ENCODE data around the gene AP1S1. TPM values are rescaled to one million over a fixed set of nuclear protein-coding genes. Genes with fewer than 3 reads are reported as not detected.

AP1S1 gene
- total and polyA plus RNA-seq, 9 of the 15 experiments (the other 6 are each of a cell fraction or from before 2014, with no cell fraction given) = 4.4 to 149 (median 89.4) TPM

- TF ChIP-seq SAFB (IDR thresholded peaks at IDR 0.05; ENCODE audit: borderline replicate concordance, low read depth, low read length) (no peak), HMBOX1 (IDR thresholded peaks at IDR 0.05) (no peak), THAP7 (CRISPR knock-in tag; IDR thresholded peaks at IDR 0.05) (no peak), ZNF277 (CRISPR knock-in tag; IDR thresholded peaks at IDR 0.05; ENCODE audit: borderline replicate concordance) (no peak), ZKSCAN3 (CRISPR knock-in tag; IDR thresholded peaks at IDR 0.05) (no peak), ZNF175 (CRISPR knock-in tag; IDR thresholded peaks at IDR 0.05; ENCODE audit: low read depth) (no peak), MTF1 (CRISPR knock-in tag; IDR thresholded peaks at IDR 0.05; ENCODE audit: borderline replicate concordance) (no peak)
- TF ChIP-seq, protein P1, sequence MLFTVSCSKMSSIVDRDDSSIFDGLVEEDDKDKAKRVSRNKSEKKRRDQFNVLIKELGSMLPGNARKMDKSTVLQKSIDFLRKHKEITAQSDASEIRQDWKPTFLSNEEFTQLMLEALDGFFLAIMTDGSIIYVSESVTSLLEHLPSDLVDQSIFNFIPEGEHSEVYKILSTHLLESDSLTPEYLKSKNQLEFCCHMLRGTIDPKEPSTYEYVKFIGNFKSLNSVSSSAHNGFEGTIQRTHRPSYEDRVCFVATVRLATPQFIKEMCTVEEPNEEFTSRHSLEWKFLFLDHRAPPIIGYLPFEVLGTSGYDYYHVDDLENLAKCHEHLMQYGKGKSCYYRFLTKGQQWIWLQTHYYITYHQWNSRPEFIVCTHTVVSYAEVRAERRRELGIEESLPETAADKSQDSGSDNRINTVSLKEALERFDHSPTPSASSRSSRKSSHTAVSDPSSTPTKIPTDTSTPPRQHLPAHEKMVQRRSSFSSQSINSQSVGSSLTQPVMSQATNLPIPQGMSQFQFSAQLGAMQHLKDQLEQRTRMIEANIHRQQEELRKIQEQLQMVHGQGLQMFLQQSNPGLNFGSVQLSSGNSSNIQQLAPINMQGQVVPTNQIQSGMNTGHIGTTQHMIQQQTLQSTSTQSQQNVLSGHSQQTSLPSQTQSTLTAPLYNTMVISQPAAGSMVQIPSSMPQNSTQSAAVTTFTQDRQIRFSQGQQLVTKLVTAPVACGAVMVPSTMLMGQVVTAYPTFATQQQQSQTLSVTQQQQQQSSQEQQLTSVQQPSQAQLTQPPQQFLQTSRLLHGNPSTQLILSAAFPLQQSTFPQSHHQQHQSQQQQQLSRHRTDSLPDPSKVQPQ (CRISPR knock-in tag; IDR thresholded peaks at IDR 0.05; ENCODE audit: borderline replicate concordance) = no peak
- TF ChIP-seq, protein P2, sequence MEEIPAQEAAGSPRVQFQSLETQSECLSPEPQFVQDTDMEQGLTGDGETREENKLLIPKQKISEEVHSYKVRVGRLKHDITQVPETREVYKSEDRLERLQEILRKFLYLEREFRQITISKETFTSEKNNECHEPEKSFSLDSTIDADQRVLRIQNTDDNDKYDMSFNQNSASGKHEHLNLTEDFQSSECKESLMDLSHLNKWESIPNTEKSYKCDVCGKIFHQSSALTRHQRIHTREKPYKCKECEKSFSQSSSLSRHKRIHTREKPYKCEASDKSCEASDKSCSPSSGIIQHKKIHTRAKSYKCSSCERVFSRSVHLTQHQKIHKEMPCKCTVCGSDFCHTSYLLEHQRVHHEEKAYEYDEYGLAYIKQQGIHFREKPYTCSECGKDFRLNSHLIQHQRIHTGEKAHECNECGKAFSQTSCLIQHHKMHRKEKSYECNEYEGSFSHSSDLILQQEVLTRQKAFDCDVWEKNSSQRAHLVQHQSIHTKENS (CRISPR knock-in tag; IDR thresholded peaks at IDR 0.05) = no peak
- TF ChIP-seq, protein P3, sequence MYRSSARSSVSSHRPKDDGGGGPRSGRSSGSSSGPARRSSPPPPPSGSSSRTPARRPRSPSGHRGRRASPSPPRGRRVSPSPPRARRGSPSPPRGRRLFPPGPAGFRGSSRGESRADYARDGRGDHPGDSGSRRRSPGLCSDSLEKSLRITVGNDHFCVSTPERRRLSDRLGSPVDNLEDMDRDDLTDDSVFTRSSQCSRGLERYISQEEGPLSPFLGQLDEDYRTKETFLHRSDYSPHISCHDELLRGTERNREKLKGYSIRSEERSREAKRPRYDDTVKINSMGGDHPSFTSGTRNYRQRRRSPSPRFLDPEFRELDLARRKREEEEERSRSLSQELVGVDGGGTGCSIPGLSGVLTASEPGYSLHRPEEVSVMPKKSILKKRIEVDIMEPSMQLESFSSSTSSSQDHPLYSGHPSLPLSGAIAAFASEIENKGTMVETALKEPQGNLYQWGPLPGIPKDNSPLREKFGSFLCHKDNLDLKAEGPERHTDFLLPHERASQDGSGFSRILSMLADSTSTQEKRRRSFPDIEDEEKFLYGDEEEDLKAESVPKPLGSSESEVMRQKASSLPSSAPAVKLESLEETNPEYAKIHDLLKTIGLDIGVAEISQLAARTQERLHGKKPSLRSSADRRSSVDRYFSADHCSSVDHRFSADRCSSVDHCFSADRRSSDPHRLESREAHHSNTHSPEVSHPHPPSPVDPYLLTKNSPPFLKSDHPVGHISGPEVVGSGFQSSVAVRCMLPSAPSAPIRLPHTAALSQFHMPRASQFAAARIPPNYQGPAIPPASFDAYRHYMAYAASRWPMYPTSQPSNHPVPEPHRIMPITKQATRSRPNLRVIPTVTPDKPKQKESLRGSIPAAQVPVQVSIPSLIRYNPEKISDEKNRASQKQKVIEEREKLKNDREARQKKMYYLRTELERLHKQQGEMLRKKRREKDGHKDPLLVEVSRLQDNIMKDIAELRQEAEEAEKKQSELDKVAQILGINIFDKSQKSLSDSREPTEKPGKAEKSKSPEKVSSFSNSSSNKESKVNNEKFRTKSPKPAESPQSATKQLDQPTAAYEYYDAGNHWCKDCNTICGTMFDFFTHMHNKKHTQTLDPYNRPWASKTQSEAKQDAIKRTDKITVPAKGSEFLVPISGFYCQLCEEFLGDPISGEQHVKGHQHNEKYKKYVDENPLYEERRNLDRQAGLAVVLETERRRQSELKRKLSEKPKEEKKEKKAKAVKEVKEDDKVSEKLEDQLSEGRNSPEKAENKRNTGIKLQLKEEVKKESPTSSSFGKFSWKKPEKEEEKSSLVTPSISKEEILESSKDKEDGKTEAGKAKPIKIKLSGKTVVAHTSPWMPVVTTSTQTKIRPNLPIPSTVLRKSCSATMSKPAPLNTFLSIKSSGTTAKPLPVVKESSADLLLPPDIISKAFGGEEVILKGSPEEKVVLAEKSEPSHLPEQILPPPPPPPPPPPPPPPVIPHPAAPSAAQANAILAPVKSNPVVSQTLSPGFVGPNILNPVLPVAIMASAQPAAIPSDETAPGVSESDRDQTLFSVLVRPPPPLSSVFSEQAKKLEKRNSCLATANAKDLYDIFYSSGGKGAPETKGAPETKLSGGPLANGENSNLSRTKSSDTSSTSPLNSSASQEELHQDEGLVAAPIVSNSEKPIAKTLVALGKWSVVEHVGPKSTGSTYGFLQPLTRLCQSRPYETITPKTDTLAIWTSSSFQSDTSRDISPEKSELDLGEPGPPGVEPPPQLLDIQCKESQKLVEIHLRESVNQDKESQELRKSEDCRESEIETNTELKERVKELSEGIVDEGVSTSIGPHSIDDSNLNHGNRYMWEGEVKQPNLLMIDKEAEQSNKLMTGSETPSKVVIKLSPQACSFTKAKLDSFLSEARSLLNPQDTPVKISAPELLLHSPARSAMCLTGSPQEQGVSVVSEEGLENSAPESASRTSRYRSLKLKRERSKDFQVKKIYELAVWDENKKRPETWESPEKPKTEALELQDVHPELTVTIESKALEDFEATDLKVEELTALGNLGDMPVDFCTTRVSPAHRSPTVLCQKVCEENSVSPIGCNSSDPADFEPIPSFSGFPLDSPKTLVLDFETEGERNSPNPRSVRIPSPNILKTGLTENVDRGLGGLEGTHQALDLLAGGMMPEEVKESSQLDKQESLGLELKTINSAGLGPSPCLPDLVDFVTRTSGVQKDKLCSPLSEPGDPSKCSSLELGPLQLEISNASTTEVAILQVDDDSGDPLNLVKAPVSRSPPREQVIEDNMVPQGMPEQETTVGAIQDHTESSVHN (IDR thresholded peaks at IDR 0.05; ENCODE audit: borderline replicate concordance in 1 of 2, low read depth in 1 of 2) = no peak
Observed at GRCh38 chr7:101153969-101154692, at the start of gene AP1S1 (continued).
